ENCODE data around the gene RAB3IL1.

DNA sequence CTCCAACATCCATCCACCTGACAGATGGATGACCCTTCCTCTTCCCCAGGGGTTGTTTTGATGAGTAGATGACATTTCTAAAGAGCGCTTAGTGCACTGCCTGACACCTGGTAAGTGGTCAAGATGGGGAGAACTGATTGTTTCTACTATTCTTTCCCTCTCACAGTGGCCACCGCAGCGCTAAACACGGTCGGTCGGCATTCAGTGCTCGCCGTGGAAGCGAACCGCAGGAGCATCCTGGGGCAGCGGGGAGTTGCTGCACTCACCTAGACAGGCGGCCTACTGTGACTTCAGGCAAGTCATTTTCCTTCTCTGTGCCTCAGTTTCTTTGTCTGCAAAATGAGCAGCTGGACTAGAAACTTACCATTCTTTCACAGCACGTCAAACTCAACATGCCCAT lies 27.8 kb upstream of the RAB3IL1 start:
- no peak for TF ChIP-seq ELF4 (CRISPR knock-in tag; IDR thresholded peaks at IDR 0.05)
- TF ChIP-seq KLF1 (tag; IDR thresholded peaks at IDR 0.05) = no peak

Measured in K562 (cell line).